ENCODE results near the gene LRRC8E.

GRCh38 chr19:7863157-7863970, 24.9 kb upstream of the LRRC8E start:
- TF ChIP-seq CTCF (IDR thresholded peaks at IDR 0.05) (no peak), POLR2A (IDR thresholded peaks at IDR 0.05) (no peak)

Data from uterus (tissue), 2 donors.